ENCODE measurements around the gene LGALSL. TPM values are rescaled to one million over a fixed set of nuclear protein-coding genes. Genes with fewer than 3 reads are reported as not detected.

LGALSL gene
- polyA plus RNA-seq, 5 donors, result 80.1 to 118 (median 86.1) TPM

GRCh38 chr2:64469261-64469660 lies 15.3 kb downstream of the LGALSL start:
- no peak for DNase-seq

DNA sequence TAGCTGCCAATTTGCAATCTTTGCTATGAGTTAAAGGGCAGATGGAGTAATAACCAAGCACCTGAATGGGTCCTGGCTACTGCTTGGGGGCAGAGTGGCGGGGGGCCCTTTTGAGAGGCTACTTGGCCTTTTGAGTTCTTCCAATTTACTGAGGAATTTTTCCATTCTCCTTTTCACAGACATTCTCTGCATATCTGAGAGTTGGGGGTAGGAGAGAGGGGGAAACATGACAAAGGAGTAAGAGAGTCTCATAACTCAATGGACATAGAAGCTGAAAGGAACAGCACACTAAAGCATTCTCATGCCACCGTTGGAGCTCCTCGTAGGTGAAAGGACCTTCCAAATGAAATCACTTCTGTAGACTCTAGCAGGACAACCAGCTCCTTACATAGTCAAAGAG lies 16.1 kb downstream of the LGALSL start:
- no peak for DNase-seq

DNA sequence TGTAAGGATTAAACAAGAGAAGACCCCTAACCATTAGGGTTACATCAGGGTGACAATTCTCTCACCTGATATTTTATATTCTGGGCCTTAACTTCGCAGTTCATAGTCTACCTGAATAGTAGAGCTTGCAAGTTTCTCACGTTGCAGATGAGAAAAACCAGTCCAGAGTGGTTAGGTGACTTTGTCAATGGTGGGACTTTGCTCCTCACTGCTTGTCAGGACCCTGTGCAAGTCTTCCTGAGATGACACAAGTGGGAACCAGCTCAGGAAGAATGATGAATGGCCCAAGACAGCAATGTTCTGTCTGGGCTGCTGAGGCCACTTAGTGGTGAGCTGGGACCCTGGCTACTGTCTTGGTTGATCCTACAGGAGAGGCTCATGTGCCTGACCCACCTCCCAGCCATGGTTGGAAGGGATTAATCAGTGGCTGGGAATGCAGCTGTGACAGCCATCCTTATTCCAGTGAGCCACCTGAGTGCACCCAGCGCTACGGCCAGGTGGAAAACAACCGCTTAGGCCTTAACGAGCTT lies 16.9 kb downstream of the LGALSL start:
- no peak for DNase-seq

DNA sequence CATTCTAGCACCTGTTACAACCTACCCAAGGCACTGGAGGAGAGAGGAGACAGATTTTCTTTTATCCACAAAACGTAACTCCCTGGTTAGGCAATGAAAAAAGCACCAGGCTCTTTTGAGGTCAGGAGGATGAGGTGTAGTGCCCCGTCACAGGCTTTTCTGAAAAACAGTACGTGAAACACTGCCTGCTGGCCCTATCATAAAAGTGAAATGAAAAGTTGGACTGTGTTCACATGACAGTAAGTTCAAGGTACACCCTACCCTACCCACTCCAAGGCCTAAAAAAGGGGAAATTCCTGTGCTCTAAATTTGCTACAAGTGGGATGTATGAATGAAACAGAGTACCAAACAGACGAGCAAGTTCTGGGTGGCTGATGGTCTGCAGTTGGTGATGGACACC lies 17.6 kb downstream of the LGALSL start:
- no peak for DNase-seq

DNA sequence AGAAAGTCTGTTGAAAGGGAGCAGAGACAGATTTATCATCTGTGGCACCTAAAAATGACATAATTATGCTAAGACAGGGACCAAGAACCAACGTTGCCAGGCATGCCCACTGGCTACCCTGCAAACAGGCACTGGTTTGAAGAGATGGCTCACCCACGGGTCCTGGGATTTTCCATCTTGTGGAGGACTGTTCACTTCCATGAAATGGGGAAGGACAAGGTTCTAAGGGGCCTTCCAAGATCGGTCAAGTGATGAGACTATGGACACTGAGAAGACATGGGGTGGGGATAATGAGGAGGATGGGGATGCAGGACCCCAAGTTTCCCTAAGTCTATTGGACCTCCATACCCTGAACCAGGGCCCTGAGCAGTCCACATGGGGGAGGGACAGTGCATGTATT lies 18.9 kb downstream of the LGALSL start:
- no peak for DNase-seq

DNA sequence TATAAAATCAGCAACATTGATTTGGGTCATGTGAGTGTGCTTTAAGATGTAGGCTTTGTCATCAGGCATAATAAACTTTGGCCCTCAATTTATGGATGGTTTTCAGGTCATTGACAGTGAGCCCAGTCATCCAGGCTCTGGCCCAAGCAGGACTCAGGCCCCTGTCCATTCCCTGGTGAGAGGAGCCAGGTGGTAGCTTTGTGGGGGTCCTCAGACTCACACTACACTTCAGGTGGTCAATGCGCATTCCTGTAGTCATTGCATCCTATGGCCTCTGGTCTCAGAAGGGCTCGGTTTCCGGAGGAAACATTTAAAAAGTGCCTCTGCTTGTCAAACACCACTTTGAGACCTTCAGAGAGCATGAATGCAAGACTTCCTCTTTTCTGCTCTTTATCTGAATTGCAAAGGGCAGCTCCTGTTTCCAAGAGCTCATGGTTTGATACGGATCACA lies 20.2 kb downstream of the LGALSL start:
- no peak for DNase-seq

DNA sequence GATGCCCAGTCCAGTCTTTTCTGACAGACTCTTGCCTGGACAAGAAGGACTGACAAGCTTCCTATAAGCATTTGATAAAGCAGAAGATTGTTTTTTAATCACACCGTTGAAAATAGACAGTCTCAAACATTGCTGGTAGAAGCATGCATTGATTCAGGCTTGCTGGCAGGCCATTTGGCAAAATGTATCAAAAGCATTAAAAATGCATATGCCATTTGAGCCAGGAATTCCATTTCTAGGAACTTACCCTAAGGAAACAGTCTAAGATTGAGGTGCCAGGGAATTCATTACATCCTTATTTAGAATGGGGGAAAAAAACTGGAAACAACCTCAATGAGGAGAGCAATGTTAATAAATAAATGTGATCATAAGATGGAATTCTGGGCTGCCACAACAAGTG lies 20.7 kb downstream of the LGALSL start:
- no peak for DNase-seq

GRCh38 chr2:64477037-64477436 lies 23.1 kb downstream of the LGALSL start:
- no peak for DNase-seq

DNA sequence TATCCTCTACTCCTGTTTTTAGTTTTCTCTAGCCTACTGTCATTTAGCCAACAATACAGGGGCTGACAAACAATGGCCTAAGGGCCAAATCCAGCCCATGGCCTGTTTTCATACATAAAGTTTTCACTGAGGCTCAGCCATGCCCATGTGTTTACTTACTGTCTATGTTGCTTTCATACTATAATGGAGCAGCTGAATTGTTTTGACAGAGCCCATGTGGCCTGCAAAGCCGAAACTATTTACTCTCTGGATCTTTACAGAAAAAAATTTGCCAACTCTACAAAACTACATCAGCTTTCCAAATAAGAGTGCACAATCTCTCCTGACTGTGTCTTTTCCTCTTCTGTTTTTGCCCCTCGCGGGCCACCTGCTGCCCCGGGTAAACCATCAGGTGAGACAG lies 24.0 kb downstream of the LGALSL start:
- DNase-seq, result peak; percentile 31 to 43

DNA sequence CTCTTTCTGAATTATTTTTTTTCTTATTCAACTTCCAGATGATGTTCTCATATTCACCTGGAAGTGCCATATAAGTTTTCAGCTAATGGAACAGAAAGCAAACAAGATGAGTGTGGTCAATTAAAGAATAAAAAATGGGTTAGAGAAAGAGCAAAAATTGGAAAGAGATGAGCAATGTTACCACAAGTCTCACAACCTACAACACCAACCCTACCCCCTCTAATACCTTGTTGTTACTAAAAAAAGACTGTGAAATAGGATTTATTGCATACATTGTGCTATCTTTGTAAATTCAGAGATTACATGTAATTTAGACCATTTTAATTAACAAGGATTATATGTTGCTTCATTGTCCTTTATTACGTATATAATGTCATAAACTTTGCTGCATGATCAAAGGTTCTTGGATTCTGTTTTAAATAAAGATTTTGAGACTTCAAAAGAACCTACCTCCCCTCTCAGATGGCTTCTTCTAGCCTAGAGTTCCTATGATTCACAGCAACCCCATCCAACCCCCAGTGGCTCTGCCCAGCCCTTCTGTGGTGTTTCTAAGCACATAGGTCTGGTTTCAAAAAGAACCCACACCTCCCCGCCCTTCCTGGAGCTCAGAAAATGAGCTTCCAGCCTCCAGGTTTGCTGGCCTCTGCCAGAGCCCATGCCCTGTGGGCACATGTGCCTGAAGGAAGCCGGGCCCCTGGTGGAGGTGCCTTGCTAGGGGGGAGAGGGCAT lies 24.7 kb downstream of the LGALSL start:
- no peak for DNase-seq

DNA sequence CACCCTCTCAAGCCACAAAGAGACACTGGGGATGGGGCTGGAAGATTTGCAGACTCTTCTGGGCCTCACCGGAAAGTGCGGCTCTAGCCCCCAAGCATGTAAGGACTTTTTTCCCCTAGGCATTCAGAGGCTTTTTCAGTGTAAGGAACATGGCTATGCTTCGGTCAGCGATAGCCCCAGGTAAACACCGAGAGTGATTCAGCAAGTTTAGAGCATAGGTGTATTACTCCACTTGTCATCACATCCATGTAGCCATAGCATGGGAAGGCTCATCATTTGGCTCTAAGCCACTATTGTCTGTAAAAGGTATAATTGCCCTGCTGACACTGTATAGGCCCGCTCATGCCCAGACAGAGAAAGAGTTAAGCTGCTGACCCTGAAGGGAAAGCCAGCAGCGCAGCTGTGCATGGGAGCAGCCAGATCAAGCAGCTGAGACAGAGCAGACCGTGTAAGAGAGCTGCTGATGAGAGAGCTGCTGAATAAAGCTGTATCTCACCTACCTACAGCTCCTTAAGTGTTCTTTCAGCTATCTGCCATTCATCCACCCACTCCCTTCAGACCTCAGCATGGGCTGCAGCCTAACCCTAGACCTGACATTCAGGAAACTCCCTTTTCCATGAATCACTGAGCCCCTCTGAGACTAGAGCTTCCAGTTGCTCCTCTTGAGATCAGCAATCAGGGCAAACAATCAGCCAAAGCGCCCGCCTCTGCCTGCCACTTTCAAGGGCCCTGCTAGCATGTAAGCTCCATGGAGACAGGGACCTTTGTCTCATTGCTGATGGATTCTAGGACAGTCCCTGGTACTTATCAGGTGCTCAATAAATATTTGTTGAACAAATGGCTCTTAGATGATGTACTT lies 25.5 kb downstream of the LGALSL start:
- no peak for DNase-seq

DNA sequence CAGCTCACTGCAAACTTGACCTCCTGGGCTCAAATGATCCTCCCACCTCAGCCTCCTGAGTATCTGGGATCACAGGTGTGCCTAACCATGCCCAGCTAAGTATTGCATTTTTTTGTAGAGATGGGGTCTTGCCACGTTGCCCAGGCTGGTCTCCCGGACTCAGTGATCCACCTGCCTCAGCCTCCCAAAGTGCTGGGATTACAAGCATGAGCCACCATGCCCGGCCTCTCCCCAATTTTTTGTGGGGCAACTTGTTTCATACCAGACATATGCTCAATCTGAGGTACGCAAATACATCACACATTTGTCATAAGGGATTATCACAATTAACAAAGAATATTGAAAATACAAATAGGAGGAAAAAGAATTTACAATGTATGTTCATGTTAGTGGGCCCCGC lies 27.7 kb downstream of the LGALSL start:
- no peak for DNase-seq

DNA sequence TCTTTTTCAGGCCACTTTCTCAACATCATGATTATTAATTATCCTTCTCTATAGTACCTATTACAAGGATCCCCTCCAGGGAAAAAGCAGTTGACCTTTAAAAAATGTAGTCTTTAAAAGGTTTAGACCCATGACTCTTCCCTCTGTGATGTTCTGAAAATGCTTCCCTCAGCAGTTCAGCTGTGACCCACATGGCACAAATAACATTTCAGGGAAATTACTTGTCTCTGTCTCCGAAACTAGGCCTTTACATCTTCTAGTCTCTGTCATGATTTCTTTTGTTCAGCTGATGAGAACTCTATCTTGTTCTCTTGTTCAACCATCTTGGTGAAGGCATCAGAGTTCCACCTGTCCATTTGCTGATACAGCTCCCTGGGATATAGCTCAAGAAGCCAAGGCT lies 28.3 kb downstream of the LGALSL start:
- DNase-seq, result no peak

DNA sequence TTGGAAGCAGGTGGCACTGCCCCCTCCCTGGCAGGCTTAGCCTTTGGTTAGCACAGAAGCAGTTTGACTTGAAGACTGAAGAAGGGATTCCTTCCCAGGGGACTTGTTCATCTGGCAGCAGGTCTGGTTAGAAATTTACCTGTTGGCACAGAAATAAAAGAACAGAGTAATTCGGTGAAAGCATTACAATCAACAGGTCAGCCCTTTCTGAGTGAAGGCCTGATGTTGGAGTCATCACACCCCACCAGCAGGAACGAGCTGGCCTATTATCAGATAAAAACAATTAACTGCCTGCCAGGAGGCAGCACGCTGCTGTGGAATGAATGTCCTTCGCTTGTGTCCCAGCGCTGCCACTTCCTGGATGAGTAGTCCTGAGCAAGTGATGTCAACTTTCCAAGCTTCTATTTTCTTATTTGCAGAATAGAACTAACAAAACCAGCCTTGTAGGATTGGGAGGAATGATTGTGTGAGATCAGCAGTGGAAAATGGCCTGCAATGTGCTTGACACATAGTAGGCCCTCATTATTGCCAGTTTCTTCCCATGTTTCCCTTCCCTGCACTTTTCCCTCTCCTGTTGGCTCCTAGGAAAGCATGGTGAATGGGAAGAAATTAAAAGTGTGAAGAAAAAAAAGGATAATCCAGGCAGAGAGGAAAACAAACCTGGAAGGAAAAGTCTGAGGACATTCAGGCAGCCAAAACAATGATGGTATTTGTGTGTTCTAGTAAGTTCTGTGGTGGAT lies 29.0 kb downstream of the LGALSL start:
- no peak for DNase-seq

DNA sequence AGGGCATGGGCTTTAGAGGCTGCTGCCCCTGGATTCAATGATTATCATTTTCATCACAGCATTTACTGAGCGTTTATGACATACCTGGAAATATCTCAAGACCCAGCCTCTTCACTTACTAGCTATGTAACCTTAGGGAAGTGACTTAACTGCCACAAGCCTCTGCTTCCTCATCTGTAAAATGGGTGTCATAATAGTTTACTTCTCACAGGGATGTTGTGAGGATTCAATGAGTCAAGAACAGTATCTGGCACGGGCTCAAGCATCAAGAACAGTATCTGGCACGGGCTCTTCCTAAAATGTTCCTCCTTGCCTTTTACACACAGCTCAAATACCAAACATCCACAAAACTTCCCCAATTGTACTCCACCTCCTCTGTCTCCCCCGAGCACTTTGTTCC lies 31.4 kb downstream of the LGALSL start:
- no peak for DNase-seq

GRCh38 chr2:64485961-64486360 lies 32.0 kb downstream of the LGALSL start:
- peak in 1 of 2 donors; percentile 44 for DNase-seq

DNA sequence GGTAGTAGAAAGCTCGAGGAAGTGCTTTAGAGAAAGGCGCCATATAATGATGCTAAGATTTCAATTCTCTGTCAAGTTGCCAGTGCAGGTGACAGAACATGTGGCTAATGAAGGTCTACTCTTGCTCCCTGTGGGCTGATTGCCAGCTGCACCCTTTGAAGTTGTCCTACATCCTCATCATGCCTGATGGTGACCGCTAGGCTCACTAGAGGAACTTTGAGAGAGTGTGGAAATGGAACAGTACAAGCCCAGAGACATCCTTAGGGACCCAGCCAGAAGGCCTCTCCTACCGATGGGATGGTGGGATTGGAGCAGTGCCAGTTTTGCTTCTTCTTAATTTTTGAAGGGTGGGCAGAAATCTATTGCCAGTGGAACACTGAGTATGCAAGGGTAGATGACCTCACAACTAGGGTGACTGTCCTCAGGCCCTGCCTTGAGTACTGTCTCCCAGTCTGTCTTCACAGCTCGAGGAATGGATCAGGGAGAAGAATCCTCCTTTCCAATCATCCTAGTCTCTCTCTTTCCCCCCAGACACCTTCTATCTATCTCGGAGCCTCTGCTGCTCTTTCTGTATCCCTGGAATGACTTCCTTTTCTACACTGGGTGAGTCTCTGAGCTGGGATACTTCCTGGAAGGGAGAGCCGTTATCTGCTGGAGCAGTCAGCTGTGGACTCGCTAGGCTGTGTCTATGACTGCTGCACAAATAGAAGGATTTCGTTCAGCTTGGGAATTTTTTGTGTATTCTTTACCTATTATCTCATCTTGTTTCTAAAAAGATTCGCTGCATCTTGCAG lies 33.5 kb downstream of the LGALSL start:
- DNase-seq, result no peak

DNA sequence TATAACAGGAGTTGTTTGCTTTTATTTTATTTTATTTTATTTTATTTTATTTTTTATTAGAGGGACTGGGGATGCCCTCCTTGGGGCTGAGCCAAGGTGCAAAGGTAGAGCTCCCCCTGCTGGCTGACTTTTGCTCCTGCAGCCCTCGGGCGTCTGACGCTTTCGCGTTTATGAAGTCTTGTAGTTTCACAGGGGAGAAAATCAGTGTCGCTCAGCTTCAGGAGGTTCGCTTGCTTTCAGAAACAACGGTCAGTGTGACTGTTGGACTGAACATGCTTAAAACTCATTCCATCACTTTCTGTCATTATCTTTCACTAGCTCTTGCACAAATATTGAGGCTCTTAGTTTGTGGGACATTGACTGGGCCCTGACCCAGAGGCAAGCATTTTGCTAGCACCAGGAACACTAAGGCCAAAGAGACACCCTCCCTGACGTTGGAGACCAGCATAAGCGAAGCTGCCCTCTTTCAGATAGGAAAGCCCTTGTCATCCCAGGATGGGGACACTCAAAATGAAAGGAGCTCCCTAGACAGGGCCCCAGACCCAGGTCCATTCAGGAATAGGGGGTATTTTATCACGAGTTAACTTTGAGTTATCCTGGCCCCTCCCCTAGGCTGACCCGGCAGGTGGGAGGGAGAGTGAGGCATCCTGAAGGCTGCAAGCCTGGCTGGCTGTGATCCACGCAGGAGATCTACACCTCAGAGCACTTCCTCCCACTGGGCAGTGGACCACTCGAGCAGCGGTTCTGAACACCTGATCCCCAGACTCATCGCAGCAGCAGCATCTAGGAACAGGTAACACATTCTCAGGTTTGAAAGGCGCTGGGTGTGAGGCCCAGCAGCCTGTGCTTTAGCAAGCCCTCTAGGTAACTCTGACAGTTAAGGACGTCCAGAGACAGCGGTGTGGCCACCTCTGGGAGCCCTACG lies 34.4 kb downstream of the LGALSL start:
- peak; percentile 49 to 60 for DNase-seq

DNA sequence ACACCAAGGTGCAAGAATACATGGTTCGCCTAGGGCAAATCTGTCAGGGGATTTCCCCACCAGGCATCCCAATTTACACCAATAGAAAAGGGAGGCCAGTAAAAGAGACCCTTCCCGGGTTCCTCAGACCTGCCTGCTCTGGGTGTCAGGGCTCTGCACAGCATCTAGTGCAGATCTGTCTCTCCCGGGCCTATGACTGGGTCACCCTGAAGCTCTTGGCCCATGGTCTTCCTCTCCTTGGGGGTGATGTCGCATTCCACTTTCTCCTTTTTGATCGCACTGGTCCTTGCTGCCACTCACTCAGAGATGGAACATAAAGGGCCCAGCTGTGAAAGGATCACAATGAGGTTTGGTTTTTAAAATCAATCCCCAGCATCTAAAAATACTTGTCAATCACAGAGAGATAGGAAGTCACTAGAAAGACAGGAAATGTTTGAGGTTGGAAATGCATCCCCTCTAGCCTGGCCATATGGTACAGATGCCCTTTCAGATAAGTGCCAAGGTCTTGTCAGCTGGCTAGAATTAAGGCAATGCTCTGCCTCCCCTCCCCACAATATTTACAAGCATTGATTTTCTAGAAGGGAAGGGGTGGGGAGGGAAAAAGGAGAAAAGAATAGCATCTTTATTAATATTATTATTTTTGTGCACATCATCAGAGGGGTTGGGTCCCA lies 35.3 kb downstream of the LGALSL start:
- no peak for DNase-seq

GRCh38 chr2:64491426-64491825 lies 37.5 kb downstream of the LGALSL start:
- no peak for DNase-seq

Data from right lung (tissue), 5 donors.